Activated T-cell treated with anti-CD3 and anti-CD28 coated beads for 48 hours (primary cell): ENCODE measurements around the gene NUCKS1.

Source experiments
- DNase-seq: peaks from one replicate; pipeline ENCODE4 v3.0.0-alpha.2; 2020; ENCODE audit warnings: low read depth

NUCKS1 gene

DNA sequence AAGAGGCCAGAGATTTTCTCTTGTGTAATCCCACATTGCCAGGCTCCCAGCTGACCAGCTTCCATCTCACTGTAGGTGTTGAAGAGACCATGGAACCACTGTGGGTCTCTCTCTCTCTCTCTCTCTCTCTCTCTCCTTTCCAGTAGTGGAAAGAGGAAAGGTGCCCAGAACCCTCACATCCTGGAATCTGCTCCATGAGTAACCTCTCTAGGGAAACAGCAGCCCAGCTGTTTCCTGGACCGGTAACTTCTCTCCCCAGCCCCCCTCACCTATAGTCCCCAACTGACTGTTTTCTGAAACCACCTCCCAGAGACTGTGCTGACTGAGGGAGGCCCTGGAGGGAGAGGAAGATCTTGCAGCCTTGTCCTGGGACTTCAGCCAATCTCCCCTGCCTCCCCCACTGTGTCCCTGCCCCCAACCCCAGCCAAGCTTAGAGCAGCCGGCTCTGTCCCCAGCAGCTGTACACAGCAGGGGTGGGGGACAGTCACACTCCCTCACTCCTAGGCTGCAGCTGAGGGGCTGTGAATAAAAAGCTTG, 49.0 kb downstream of the NUCKS1 start:
- no peak for DNase-seq

DNA sequence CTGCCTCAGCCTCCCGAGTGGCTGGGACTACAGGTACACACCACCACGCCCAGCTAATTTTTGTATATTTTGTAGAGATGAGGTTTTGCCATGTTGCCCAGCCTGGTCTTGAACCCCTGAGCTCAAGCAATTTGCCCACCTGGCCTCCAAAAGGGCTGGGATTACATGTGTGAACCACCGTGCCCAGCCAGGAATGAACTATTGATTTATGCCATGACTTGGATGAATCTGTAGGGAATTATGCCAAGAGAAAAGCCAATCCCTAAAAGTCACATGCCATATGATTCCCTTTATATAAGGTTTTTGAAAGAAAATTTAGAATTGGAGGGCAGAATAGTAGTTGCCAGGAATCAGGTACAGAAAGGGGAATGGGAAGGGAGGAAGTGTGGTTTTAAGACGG, 50.6 kb downstream of the NUCKS1 start:
- no peak for DNase-seq

GRCh38 chr1:205698921-205699320, 51.1 kb downstream of the NUCKS1 start:
- no peak for DNase-seq

DNA sequence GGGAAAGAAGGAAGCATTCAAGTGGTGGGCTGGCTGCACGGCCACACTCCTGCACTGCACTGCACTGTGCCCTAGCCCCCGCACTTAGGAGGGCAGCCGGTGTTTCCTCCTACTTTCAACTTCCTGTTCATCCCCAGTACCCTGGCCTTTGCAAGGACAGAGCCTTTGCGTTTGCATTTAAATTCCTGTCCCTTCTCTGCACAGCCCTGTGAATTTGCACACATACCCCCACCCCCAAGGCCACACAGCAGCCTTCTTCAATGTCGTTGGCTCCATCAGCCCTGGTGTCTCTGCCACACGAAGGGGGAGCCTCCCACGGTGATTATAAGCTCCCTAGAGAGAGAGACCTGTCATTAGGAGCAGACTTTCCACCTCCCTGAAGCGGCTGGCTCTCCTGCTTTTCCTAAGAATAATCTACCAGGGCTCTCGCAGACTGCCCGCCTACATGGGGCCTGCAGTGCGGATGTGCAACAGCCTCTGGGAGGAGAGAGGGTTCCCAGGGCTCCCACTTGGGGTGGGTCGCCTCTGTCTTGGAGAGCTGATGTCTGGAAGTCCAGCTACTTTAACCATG, 56.5 kb downstream of the NUCKS1 start:
- no peak for DNase-seq

- no peak for DNase-seq
These were observed 57.6 kb downstream of the NUCKS1 start for GRCh38 chr1:205692423-205692822.

DNA sequence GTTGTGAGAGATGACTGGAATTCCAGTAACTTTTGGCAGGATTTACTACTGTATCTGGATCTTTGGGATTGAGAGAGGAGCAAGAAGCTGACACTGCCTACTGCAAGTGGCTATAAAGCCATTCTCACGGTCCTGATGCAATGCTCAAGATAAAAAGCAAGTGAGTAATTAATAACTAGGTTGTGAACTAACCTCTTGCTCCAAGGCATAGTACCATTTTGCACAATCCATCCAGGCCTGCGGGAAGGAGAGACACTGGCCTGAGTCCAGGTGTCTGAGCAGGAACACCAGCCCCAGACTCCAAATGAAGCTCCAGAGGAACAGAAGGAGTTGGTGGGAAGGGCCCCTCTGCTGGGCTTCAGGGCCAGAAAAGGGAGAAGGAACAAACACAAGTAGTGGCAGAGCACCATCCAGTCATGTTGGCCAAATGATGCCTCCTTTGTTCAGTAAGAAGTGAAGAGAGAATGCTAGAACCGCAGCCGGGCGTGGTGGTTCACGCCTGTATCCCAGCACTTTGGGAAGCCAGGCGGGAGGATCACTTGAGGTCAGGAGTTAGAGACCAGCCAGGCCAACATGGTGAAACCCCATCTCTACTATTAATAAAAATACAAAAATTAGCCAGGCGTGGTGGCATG, 59.7 kb downstream of the NUCKS1 start:
- no peak for DNase-seq

DNA sequence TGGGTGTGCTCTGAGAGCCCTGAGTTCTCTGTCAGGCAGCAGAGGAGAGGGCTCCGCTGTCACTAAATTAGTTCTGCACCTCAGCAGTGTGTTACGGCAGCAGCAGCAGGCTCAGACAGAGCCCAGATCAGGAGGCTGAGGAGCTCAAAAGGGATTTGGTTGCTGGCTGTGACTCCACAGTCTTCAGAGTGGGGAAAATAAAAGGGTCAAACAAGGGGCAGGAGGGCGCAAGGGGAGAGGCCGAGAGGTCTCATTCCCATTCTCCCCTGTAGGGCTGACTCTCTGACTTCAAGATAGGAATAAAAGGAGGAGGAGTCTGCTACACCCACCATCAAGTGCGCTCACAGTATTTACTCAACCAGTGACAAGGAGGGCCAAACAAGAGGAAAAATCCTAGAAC, 60.5 kb downstream of the NUCKS1 start:
- no peak for DNase-seq

DNA sequence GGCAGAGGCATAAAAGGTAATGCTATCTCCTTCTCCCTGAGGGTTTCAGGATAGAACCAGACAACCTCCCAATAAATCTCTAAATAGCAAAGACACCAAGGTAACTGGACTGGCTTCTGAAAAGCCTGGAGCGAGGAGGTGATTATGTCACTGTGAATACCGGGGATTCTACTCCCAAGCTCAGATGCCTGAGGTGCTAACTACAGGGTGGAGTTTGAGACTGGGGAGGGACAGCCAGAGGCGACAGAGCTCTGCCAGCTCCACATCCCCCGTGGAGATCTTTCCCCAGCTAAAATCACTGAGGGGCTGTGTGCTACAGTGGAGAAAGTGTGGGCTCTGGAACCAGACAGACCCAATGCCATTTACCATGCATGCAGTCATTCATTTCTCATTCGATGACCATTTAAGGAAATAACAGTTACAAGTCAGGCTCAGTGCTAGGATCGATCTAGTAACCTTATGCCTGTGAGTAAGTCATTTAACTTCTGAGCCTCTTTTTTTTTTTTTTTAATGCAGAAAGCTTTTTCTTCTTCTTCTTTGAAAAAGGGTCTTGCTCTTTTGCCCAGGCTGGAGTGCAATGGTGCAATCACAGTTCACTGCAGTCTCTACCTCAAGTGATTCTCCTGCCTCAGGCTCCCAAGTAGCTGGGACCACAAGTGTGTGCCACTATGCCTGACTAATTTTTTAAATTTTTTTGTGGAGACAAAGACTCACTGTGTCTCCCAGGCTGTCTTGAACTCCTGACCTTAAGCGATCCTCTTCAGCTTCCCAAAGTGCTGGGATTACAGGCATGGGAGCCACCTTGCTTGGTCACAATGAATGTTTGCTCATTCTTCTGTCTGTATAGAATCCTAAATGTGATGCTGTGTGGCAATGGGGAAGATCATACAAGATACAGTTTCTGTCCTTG, 61.6 kb downstream of the NUCKS1 start:
- DNase-seq = no peak

DNA sequence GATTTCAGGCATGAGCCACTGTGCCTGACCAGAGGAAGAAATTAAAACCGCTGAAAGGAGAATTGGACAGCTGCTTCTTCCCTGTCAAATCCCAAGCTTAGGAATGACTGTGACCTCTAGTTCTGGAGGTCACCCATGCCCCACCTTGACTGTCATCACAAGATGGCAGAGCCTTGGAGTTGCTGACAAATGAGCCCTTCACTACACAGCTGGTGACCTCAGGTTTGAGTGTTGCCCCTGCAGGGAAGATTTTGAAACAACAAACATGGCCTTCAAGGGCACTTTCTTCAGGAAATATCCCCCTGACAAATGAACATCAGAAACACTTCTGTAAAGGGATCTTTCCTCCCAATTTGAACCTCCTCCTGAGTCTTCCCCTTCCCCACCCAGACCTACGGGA, 62.7 kb downstream of the NUCKS1 start:
- no peak for DNase-seq

DNA sequence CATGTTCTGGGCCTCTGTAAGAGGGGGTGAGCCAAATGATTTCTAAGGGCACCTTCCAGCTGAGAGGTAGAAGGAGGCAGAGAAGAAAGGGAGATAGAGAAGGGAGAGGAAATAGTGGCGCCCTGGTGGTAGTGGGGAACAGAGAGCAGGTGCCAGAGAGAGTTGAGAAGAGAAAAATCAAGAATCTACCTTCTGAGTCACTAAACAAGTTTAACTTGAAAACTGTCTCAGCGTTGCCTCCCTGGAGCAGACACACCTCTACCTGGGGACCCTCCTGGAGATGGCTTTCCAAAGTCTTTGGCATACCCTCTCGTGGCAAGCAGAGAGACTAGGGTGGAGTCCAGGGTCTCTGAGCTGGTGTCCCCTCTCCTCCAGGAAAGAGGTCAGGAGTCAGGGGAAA, 68.6 kb downstream of the NUCKS1 start:
- DNase-seq = no peak

- peak; percentile 21 for DNase-seq
These were observed 69.7 kb downstream of the NUCKS1 start, which contains the start of gene SLC45A3 for GRCh38 chr1:205680073-205680851. TSS of gene SLC45A3 (minus strand) at chr1:205680509. CDS start at chr1:205664656, 15,853 bp downstream.

GRCh38 chr1:205678286-205679111, 71.5 kb downstream of the NUCKS1 start:
- DNase-seq = no peak

- no peak for DNase-seq
These were observed 72.8 kb downstream of the NUCKS1 start for GRCh38 chr1:205677167-205677566.

GRCh38 chr1:205676597-205676996, 73.4 kb downstream of the NUCKS1 start:
- no peak for DNase-seq

- no peak for DNase-seq
These were observed 74.0 kb downstream of the NUCKS1 start for GRCh38 chr1:205676002-205676401.

DNA sequence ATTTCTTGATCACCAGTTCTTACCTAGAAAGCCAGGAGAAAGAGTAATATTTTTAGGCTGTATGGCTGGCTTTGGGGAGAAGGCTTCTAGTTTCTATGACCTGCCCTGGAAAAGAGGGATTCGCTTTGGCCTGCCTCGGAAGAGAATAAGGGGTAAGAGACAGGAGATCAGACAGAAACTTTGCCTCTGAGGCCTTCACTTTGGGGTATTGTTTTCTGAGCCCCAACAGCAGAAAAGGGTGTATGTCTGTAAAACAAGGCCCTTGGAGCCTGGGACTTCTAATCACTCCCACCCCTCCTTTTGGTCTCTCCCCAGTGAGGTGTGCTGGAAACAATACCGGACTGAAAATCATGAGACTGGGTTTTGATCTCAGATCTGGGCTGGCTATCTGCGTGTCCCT, 74.7 kb downstream of the NUCKS1 start:
- no peak for DNase-seq

GRCh38 chr1:205672970-205673369, 77.0 kb downstream of the NUCKS1 start:
- no peak for DNase-seq

GRCh38 chr1:205672395-205672889, 77.5 kb downstream of the NUCKS1 start:
- no peak for DNase-seq

DNA sequence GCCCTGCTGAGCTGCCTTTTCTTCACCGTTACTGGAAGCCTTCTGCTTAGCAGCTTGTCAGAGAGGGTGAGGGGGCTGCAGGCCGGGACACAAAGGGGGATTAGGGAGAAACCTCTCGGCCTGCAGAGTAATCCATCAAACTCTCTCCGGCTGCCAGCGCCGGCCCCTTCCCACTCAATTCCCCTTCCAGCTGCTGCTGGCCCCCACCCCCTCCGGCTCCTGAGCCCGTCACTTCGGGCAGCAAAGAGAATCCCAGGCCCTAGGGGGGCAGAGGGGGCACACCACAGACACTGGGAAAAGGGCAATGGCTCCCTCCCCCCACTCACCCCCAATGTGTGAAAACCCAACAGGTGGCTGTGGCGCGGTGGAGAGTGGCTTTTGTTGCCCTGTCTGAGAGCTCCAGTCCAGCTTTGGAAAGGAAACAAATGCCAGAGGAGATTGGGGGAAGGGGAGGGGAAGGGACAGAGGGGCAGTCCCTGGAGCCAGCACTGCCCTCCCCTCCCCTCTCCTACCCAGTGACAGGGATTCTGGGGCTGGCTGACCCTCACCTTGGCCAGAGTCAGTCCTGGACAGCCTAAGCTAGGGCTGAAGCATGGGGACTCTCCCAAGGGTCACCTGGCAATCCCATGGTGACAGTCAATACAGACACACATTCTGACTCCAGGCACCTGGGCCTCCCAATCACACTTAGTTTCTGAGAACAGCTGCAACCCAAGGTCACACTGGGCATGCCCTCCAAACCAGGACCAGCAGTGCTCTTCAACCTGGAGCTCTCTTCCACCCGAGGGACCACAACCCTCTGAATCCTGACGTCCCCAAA, 79.2 kb downstream of the NUCKS1 start:
- no peak for DNase-seq

- DNase-seq = no peak
These were observed 79.9 kb downstream of the NUCKS1 start for GRCh38 chr1:205670150-205670446.
